Neural cell (in vitro differentiated cells): ENCODE data around the gene CCL2. TPM values are rescaled to one million over a fixed set of nuclear protein-coding genes. Genes with fewer than 3 reads are reported as not detected.

Source experiments
- H2AFZ ChIP-seq: fragments of 200-600, 300-800 bp; sonication (generic), shearing (Covaris generic); 2 replicates; pipeline ENCODE4 v1.6.0; 2014; ENCODE audit warnings: low read depth, mild to moderate bottlenecking, antibody characterized with exemption, low read length, moderate library complexity
- H3F3A ChIP-seq: fragments of 200-600 bp; shearing (Covaris generic); 2 replicates; pipeline ENCODE4 v1.6.1; 2016; ENCODE audit warnings: mild to moderate bottlenecking, moderate library complexity, mixed read lengths, antibody characterized with exemption, low read length; ENCODE audit not compliant: insufficient read depth, poor library complexity, severe bottlenecking
- H3K27ac ChIP-seq: fragments of 200-600, 300-800 bp; sonication (generic), shearing (Covaris generic); 2 replicates; pipeline ENCODE4 v1.5.1; 2014; ENCODE audit warnings: mild to moderate bottlenecking, low read length, moderate library complexity
- H3K27me3 ChIP-seq: fragments of 300-800, 200-600 bp; sonication (generic), shearing (Covaris generic); 2 replicates; pipeline ENCODE4 v1.6.0; 2014; ENCODE audit warnings: mild to moderate bottlenecking, low read depth, low read length, moderate library complexity; ENCODE audit not compliant: insufficient read depth
- H3K36me3 ChIP-seq: fragments of 300-800, 200-600 bp; sonication (generic), shearing (Covaris generic); 2 replicates; pipeline ENCODE4 v1.5.1; 2014; ENCODE audit warnings: mild to moderate bottlenecking, antibody characterized with exemption, low read length, moderate library complexity; ENCODE audit not compliant: insufficient read depth
- H3K4me2 ChIP-seq: fragments of 300-800, 200-600 bp; sonication (generic), shearing (Covaris generic); 2 replicates; pipeline ENCODE4 v1.6.0; 2014; ENCODE audit warnings: mild to moderate bottlenecking, low read length
- H3K4me3 ChIP-seq: fragments of 300-800, 200-600 bp; sonication (generic), shearing (Covaris generic); 2 replicates; pipeline ENCODE4 v1.5.1; 2014; ENCODE audit warnings: mild to moderate bottlenecking, low read length, moderate library complexity
- H3K79me2 ChIP-seq: fragments of 200-600 bp; shearing (Covaris generic); replicated peaks from 2 replicates; pipeline ENCODE4 v1.6.0; 2014; ENCODE audit warnings: mild to moderate bottlenecking, low read length, moderate library complexity; ENCODE audit not compliant: insufficient read depth
- H3K9ac ChIP-seq: fragments of 300-800, 200-600 bp; sonication (generic), shearing (Covaris generic); 2 replicates; pipeline ENCODE4 v1.6.1; 2016; ENCODE audit warnings: mild to moderate bottlenecking, low read length, mixed read lengths
- H3K9me2 ChIP-seq: fragments of 200-600 bp; shearing (Covaris generic); 2 replicates; pipeline ENCODE4 v1.6.1; 2016; ENCODE audit warnings: mild to moderate bottlenecking, low read length, mixed read lengths; ENCODE audit not compliant: insufficient read depth
- H3K9me3 ChIP-seq: fragments of 200-600, 300-800 bp; sonication (generic), shearing (Covaris generic); 2 replicates; pipeline ENCODE4 v1.6.1; 2016; ENCODE audit warnings: mild to moderate bottlenecking, mixed run types, low read length, moderate library complexity, mixed read lengths
- H4K20me1 ChIP-seq: fragments of 200-600 bp; shearing (Covaris generic); 2 replicates; pipeline ENCODE4 v1.6.1; 2016; ENCODE audit warnings: mild to moderate bottlenecking, mixed run types; ENCODE audit not compliant: insufficient read depth
- CTCF ChIP-seq: fragments of 450-650 bp; IDR thresholded peaks from 2 replicates; pipeline ENCODE4 v1.5.1; 2014; ENCODE audit warnings: antibody characterized with exemption, mild to moderate bottlenecking, moderate library complexity; ENCODE audit not compliant: poor library complexity, severe bottlenecking
- EP300 ChIP-seq: fragments of 450-650 bp; conservative IDR thresholded peaks from 2 replicates; pipeline ENCODE4 v1.6.1; 2014; ENCODE audit warnings: antibody characterized with exemption, mild to moderate bottlenecking, moderate library complexity; ENCODE audit not compliant: poor library complexity, severe bottlenecking
- EZH2 ChIP-seq: fragments of 200-600, 300-800 bp; shearing (Covaris generic), sonication (generic); IDR thresholded peaks from 2 replicates; pipeline ENCODE4 v1.6.1; 2014; ENCODE audit warnings: antibody characterized with exemption, low read length, borderline replicate concordance, mild to moderate bottlenecking; ENCODE audit not compliant: insufficient read depth, poor library complexity, severe bottlenecking
- MXI1 ChIP-seq: fragments of 450-650 bp; conservative IDR thresholded peaks from 2 replicates; pipeline ENCODE4 v1.6.1; 2014; ENCODE audit warnings: antibody characterized with exemption, mild to moderate bottlenecking; ENCODE audit not compliant: poor library complexity, severe bottlenecking
- POLR2AphosphoS5 ChIP-seq: IDR thresholded peaks from 2 replicates; pipeline ENCODE4 v1.6.1; 2012
- RAD21 ChIP-seq: fragments of 450-650 bp; conservative IDR thresholded peaks from 2 replicates; pipeline ENCODE4 v1.6.1; 2014; ENCODE audit warnings: antibody characterized with exemption, mild to moderate bottlenecking, moderate library complexity
- REST ChIP-seq: IDR thresholded peaks from 2 replicates; pipeline ENCODE4 v1.6.1; 2012; ENCODE audit warnings: borderline replicate concordance
- SMC3 ChIP-seq: fragments of 450-650 bp; conservative IDR thresholded peaks from 2 replicates; pipeline ENCODE4 v1.6.1; 2014; ENCODE audit warnings: antibody characterized with exemption, mild to moderate bottlenecking, moderate library complexity; ENCODE audit not compliant: poor library complexity
- TAF1 ChIP-seq: IDR thresholded peaks from 2 replicates; pipeline ENCODE4 v1.6.1; 2012; ENCODE audit warnings: low read depth
- polyA plus RNA-seq: library from polyadenylated mRNA; depleted of rRNA; stranded (reverse); fragments of >200 nt; gene quantifications from 2 replicates; pipeline ENCODE4 v1.2.3, GENCODE V29; 2014

Gene CCL2
- polyA plus RNA-seq, 1 donor from 2014 or later: 0.57 TPM

GRCh38 chr17:34290586-34290985, 35.5 kb downstream of the CCL2 start:
- H3K36me3 ChIP-seq: no peaks in the 10 kb centered on the region
- no peaks in the 10 kb centered on the region for H4K20me1 ChIP-seq
- no peak overlapping the region for H2AFZ ChIP-seq
- H3K27ac ChIP-seq: no peak overlapping the region
- H3F3A ChIP-seq: no peaks in the 10 kb centered on the region
- no peaks in the 10 kb centered on the region for H3K9me2 ChIP-seq
- no peaks in the 10 kb centered on the region for H3K27me3 ChIP-seq
- no peak overlapping the region for H3K4me2 ChIP-seq
- H3K4me3 ChIP-seq: no peak overlapping the region
- TF ChIP-seq CTCF (no peak), RAD21 (no peak), POLR2AphosphoS5 (no peak), SMC3 (no peak), EP300 (no peak), TAF1 (no peak), MXI1 (no peak), EZH2 (no peak), REST (no peak)
- no peaks in the 10 kb centered on the region for H3K9me3 ChIP-seq
- H3K9ac ChIP-seq: no peak overlapping the region
- H3K79me2 ChIP-seq: no peaks in the 10 kb centered on the region

GRCh38 chr17:34291721-34292348, 36.8 kb downstream of the CCL2 start:
- Histone ChIP-seq H3K27me3 (no peaks in the 10 kb centered on the region), H3K27ac (no peak overlapping the region), H2AFZ (no peak overlapping the region), H3K4me3 (no peak overlapping the region), H4K20me1 (no peaks in the 10 kb centered on the region), H3K9ac (no peak overlapping the region), H3K79me2 (no peaks in the 10 kb centered on the region), H3K9me2 (no peaks in the 10 kb centered on the region), H3F3A (no peaks in the 10 kb centered on the region), H3K4me2 (no peak overlapping the region), H3K36me3 (no peaks in the 10 kb centered on the region), H3K9me3 (no peaks in the 10 kb centered on the region)
- no peak for TF ChIP-seq REST
- no peak for TF ChIP-seq CTCF
- TF ChIP-seq MXI1: no peak
